ENCODE measurements around the gene ADAR. TPM values are rescaled to one million over a fixed set of nuclear protein-coding genes. Genes with fewer than 3 reads are reported as not detected.

Gene ADAR
- total and polyA plus RNA-seq, 2 experiments from 2014 or later: 96.4 to 188 TPM

GRCh38 chr1:154547105-154547732 is 60.8 kb downstream of the ADAR start:
- Mint-ChIP-seq H3K36me3 (ENCODE audit: low read depth) (peaks cover 33% of the 10 kb centered on the region), H3K4me3 (no peak overlapping the region), H3K4me1 (peaks cover 3% of the 10 kb centered on the region; the same call in 2 of the 3 replicates), H3K9me3 (no peaks in the 10 kb centered on the region), H3K27ac (no peak overlapping the region), H3K27me3 (ENCODE audit: insufficient read depth, low read depth, poor library complexity) (peaks cover 3% of the 10 kb centered on the region)
- Histone ChIP-seq H4K20me1 (replicated peaks; ENCODE audit: insufficient read depth) (peaks cover 16% of the 10 kb centered on the region), H3K4me3 (no peak overlapping the region), H3K4me2 (no peak overlapping the region), H3K4me1 (ENCODE audit: insufficient read depth) (no peaks in the 10 kb centered on the region), H2AFZ (no peak overlapping the region), H3K27ac (ENCODE audit: low read depth) (no peak overlapping the region), H3F3A (replicated peaks; ENCODE audit: low read depth) (0 out of 2 replicates have a peak, but pooled peaks cover 11% of the 10 kb centered on the region), H3K79me2 (replicated peaks; ENCODE audit: insufficient read depth) (peaks cover 3% of the 10 kb centered on the region; the same call in 1 of the 2 replicates), H3K27me3 (ENCODE audit: insufficient read depth) (no peaks in the 10 kb centered on the region), H3K36me3 (ENCODE audit: insufficient read depth) (peaks cover 21% of the 10 kb centered on the region; the same call in 1 of the 2 replicates), H3K9me2 (ENCODE audit: insufficient read depth) (no peaks in the 10 kb centered on the region)
- ATAC-seq (no peak), DNase-seq (ENCODE audit: low spot score) (no peak)
- no peak for TF ChIP-seq ZNF114 (CRISPR knock-in tag; IDR thresholded peaks at IDR 0.05)
- TF ChIP-seq STAT1 (IDR thresholded peaks at IDR 0.05; ENCODE audit: unreplicated experiment): no peak
- TF ChIP-seq ZNF462 (CRISPR knock-in tag; IDR thresholded peaks at IDR 0.05): no peak
- TF ChIP-seq ETS1 (IDR thresholded peaks at IDR 0.05): no peak
- no peak for TF ChIP-seq REST (IDR thresholded peaks at IDR 0.05; ENCODE audit: unreplicated experiment)

Data from GM23338 (cell line).